ENCODE data around the gene OSBPL6.
"Not testable (repeated sequence)": the region's sequence is repeated elsewhere in the genome, so short reads cannot be mapped to it uniquely, and the experiment has no call there.

The OSBPL6 gene

DNA sequence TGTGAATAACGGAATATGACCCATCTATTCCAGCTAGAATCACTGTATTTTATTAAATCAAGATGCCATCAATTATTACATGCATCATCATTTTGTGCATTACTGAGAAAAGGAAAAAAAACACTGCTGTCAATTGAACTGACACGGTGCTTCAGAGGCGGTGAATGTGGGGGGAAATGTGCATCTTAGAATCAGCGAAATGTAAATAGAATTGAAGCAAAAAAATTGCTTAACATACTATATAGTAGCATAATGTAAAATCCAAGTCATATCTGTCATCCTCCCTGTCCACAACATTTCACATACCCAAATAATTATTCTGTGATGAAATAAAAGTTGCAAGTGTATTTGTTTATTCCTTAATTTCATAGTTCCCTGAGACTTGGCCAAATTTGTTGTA is 172.1 kb downstream of the OSBPL6 start:
- DNase-seq = no peak

DNA sequence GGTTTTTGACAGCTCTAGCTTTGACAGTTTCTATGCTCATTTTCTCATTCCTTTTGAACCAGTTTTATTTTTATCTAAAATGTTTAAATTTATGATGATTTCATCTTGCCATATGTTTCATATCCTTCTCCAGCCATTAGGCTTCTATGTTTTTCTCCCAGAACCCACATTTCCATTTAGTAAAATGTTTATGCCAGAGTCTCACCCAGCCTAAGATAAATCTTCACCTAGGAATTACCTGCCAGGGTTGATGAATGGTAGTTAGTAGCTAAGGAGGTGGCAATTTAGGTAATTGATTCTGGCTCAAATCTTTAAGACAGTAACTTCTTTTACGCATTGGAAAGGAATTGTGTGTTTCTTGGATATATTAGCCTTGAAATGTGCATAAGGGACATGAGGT is 173.0 kb downstream of the OSBPL6 start:
- DNase-seq = no peak

DNA sequence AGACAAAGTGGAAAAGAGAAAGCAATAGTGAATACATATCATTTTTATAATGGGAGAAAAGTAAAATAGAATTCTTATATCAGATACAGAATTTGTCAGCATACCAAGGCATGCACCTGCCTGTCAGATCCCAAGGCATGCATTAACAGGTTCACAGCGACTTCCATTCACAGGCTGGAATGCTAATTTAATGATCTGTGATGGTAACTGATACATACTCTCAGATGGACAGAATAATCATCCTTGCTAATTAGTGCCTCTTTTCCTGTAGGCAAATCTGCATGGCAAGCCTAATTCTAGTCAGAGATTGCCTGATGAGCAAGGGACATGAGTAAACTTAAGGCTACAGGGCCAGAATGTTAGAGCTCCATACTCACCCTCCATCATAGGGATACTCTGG is 180.6 kb downstream of the OSBPL6 start:
- no peak for DNase-seq

DNA sequence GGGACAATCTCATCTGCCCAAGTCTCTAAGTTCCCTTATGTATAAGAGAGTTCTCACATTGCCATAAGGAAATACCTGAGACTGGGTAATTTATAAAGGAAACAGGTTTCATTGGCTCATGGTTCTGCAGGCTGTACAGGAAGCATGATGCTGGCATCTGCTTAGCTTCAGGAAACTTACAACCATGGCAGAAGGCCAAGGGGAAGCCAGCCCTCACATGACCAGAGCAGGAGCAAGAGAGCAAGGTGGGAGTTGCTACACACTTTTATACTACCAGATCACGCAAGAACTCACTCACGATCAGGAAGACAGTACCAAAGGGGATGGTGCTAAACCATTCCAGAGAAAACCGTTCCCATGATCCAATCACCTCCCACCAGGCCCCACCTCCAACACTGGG is 182.7 kb downstream of the OSBPL6 start:
- no peak for DNase-seq

DNA sequence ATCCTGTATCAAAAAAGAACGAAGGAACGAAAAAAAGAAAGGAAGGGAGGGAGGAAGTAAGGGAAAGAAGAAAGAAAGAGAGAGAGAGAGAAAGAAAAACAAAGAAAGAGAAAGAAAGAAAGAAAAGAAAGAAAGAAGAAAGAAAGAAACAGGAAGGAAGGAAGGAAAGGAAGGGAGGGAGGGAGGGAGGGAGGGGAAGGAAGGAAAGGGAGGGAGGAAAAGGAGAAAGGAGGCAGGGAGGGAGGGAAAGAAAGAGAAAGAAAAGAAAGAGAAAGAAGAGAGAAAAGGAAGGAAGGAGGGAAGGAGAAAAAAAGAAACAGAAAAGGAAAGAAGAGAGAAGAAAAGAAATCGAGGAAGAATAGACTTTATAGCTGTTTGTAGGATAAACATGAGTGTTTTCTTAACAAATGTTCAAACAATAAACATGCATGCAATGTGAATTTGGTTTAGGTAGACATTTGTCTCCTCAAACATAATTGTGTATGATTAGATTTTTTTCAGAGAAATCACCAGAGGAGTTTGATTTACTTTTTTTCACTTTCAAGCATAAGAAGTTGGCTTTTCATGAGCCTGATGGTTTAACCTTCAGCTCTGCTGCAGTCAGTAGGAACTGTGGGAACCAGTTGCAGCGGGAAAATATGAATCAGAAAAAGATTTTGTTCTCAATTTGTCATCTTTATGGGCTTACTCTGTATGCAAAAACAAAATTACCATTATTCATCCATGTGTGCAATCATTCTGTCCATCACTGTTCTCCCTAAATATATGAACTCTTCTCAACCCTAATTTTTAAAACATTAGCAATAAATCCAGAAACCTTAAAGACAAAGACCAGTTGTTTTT is 185.1 kb downstream of the OSBPL6 start:
- DNase-seq = no peak

DNA sequence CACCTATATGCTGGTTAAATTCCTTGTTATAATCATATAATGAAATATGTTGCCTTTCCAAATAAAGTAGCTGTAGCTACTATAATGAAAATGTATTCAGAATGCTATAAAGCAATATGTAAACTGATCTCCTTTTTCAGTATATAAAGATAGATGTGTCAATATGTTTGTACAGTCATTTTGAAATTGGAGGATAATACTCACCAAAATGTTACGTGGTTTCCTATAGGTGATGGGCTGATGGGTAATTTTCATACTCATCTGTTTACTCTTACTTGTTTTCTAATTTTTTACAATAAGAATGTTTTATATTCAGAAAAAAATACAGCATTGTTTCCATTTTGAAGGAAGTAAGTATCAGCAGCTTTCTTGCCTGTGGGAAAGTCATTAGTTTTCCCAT is 186.5 kb downstream of the OSBPL6 start:
- no peak for DNase-seq

DNA sequence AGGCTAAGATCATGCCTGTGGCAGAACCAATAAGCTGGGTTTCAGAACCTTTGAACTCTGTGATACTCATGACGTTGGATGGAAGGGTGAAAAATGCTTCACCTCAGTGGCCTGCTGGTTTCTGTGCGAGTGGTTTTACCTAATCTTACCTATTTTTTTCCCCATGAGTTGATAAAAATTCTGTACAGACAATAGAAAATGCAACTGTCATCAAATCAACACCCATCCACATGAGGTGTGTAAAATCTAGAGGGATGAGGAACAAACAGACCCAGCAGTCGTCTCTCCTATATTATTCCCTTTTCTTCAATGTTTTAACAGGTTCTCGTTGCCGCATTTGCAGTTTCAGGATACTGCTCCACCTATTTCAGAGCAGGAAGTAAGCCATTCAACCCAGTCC is 189.4 kb downstream of the OSBPL6 start:
- no peak for DNase-seq

DNA sequence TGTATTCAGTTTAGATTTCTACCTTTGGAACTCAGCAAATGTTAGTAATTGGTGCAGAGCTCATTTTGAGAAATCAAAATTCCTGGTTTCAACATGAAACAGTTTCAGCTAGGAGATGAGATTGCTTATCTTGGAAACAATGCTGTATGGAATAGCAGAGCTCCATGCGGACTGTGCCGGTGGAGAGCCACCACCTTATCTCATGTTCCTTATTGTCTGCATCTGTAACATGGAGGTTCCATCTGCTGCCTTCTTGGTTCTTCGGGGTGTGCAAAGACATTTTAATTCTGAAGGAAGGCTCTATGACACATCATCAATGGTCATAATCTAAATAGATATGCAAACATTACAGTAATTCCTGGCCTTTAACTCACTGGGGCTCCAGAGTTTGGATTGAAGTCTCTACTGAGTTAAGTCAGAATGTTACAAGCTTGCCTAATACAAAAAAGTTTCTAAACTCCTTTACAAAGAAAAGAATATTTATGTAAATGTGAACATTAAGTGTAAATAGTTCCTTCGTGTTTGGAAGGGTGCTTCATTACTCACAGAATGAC is 191.4 kb downstream of the OSBPL6 start:
- DNase-seq = no peak

DNA sequence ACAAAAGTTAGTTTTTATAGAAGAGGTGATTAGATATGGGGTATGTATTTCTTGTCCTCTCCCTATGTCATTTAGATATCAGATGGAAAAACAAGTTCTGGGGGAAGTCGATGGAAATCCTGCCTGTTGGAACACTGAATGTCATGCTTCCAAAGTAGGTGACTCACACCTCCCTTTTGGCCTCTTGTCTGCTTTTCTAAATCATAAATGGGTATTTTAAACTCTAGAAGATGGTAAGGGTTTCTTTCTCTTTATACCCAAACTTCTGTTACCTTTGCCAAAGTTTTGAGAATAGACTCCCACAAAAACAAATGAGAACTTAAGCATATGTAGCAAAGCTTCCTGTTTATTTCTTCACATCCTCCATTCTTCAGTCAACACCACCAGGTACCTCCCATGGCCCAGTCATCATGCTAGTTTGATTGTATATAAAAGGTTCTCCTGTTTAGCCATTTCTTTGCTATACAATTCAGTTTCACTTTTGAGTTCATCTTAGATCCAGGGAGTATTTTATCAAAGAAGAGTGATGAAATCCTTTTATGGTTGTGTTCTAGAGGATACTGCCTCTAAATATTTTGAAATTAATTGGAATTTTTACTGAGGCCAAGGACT is 192.8 kb downstream of the OSBPL6 start:
- DNase-seq = no peak

DNA sequence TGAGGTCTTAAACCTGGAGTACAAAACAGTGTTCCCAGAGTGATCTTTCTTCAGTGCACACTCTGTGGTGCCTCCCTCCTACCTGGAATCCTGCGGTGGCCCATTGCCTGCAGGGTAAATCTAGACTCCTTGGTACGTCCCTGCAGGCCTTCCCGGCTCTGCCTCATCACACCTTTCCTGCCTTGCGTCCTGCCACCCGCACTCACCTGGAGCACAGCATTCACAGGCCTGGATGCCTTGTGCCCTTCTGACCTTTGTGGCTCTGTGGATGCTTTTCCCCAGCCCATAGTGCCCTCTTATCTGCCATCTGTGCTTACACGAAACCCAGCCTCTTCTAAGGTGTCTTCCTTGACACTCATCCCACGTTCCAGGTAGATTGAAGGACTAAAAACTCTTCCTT is 194.0 kb downstream of the OSBPL6 start:
- no peak for DNase-seq

DNA sequence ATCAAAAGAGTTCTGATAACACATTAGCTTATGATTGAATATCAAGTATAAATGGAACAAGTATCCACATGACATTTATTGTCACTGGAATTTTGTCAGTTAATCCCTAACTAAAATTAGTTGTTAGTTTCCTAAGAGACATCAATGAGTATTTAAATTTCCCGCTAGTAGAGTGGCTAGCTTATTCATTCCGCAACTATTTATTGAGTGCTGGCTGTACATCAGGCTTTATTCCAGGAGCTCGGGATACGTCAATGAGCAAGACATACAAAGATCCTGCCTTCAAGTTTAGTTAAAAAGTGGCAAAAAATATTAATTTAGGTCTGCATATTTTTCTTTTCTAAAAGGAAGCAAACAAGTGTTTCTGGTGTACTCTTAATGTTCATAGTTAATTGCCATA is 197.4 kb downstream of the OSBPL6 start:
- no peak for DNase-seq

DNA sequence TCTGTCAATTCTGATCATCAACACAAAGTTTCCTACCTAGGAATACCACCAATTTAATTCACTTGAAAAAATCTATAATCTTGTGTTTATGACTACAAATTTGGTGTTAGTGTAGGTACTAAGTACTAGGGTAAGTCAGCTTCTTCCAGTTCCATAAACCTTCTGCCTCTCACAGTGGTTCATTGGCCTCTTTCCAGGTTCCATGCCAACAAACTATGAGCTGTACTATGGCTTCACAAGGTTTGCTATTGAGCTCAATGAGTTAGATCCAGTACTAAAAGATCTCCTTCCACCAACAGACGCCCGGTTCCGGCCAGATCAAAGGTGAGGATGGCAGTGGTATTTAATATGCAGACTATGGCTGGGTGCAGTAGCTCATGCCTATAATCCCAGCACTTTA is 197.9 kb downstream of the OSBPL6 start:
- no peak for DNase-seq

DNA sequence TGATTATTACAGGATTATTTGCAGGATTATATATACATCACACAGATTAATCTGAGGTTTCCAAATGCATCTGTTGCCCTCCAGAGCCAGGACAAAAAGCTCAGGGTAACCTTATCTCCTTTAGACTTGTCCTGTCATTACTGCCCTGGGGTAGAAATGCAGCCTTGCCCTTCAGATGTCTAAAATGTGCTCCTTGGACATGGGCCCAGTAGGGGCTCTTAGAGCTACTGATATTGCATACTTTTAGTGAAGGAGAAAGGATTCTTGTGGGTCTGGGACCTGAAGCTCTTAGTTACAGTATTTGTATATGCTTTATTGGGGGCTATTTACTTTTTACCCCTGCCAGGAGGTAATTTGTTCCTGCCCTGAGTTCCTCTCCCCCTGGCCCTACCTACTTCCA is 200.5 kb downstream of the OSBPL6 start:
- no peak for DNase-seq

DNA sequence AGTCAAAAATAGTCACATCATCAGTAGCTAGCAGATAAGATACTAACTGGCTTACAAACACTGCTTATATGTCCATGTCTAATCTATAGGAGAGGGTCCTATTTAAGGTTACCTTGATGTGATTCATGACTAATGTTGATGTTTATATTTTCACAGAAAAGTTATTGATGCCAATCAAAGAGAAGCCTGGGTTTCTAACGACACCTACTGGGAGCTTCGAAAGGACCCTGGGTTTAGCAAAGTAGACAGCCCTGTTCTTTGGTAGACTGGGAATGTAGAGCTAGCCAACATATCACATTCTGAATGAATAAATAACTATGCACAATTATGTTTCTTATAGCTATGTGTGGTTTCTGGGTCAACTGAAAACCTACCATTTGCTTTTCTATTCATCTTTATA is 201.0 kb downstream of the OSBPL6 start:
- no peak for DNase-seq

DNA sequence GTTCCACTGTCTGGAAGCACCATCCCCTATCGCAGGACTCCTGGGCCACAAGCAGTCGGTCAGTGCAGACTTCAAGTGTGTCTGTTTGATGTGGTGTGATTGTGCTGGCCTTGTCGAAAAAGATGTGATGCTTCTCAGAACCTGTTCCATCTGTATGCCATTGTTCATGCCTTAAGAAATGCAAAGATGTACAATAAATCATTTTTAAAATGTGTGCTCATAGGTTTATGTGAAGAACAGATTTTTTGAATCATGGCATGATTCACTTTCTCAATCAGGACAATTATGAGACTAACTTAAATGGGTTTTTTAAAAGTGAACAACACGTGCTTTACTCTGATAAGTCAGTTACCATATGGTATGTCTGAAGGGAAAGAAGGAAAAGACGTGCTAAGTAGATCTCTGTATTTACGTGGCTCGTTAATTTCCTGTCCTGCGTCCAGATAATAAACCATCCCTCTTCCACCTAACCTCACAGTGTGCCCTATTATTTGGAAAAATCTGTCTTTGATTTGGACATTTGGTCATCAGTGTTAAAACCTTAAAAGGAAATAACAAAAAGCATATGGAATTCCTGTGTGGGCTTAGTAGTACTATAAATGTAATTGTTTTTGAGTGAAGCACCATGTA is 201.7 kb downstream of the OSBPL6 start:
- DNase-seq = no peak

DNA sequence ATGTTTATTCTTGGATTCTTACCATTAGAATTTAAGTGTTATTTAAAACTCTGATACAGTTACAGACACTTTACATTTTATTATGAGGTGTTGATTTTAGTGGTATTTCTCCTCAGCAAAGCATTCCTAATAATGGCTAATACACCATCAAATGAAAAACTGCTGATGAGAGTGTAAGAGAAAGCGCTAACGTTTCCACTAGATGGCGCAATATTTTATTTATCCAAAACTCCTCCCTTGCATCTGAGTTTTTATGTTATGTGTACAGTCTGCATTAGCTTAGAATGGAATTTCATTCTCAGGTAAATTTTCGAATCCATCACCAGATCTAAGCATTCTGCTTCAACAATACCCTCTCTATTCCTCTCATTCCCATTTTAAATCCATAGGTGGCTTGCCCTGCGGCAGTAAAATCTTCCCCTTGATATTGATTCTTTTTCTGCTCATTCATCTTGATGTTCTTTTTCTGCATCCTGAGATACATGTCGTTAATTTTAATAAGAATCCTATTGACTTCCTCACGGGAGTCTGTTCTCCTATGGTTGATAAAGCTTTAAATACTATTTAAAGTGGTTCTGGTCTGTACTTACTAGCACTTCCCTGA is 202.8 kb downstream of the OSBPL6 start:
- DNase-seq = no peak

DNA sequence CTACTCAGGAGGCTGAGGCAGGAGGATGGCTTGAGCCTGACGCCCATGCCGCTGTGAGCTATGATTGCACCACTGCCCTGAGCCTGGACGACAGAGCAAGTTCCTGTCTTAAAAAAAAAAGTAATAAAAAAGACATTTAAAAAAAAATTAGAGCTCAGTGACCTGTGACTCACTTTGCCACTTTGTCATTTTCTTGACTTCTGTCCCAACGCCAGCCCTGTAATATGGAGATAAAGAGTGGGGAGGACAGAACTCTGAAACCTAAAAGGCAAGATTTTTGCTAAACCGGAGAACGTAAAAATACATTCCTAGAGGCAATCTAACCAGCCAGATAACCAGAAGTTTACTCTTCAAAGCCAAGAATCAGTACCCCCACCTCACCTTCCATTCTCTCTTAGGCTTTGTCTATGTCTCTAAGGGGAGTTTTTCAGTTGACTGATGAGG is 207.7 kb downstream of the OSBPL6 start:
- no peak for DNase-seq

DNA sequence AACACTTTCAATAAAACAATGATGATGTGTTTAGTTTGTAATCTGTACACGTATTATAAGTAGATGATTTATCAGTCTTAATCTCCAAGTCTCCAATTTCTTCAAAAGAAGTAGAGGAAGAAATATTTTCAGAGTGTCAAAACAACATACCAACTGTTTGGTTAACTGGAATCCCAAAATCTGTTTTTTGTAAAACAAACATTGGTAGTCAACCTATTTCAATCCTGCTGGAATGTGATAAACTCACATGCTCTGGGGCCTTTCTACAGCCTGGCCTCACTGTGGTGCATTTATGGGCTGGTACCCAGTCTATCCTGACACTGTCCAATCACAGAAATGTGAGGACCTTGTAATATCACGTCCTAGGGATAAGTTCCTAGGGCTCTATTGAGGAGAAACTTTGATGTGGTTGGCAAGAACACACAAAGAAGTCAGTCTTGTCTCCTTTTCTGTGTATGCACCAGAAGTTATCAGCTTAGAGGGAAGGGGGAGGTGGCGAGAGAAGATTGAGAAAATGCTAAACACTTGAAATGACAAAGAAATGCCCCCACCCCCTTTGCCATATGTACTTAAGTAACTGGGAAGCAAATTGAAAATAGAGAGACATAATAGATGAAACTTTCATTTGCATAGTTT is 209.5 kb downstream of the OSBPL6 start:
- DNase-seq = no peak

DNA sequence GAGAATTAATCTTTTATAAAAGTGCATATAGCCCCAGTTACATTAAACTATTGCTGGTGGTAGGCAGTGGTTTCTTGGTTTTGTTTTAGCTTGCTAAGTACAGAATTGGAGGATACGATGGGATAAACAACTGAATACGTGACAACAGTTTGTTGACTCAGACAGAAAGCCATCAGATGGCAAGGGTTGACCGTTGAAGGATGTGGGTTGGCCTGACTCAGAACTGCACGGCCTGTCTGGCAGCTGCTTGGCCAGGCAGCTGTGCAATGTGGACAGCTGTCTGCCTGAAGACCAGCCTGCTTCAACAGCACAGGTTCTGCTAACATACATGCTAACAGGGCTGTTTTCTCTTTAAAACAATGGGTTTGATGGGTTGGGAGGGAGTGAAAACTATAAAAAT is 210.1 kb downstream of the OSBPL6 start:
- no peak for DNase-seq

DNA sequence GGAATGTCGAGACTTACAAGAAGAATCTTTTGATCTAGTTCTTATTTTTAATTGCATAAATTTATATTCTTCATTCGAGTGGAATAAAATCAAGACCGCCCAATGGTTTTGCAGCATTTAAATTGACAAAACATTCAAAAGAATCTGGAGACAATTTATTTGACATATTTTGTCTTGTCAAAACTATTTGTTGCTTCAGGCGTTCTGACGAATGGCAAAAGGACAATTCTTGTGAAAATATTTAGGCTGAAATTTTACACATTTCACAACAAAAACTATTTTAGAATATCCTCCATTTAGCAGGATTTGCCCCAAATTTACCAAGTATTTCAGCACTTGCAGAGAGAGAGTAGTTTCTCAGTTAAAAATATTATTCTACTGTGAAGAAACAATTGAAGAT is 214.9 kb downstream of the OSBPL6 start:
- no peak for DNase-seq

DNA sequence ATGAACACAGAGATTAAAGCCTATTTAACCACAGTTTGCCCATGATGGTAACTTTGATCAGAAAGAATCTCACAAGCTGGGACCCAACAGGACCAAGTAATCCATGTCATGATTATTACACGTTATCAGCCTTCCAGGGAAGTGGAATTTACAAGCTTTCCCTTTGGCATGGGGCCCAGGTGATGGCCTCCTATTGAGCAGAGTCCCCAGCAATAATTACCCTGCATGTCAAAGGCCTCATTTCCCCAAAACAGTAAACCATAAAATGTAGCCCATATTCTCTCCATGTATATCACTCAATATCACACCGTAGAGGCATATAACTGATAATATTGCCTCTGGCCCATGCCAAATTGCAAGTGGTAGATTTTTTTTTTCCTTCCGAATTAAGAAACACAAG is 217.7 kb downstream of the OSBPL6 start:
- DNase-seq = no peak

DNA sequence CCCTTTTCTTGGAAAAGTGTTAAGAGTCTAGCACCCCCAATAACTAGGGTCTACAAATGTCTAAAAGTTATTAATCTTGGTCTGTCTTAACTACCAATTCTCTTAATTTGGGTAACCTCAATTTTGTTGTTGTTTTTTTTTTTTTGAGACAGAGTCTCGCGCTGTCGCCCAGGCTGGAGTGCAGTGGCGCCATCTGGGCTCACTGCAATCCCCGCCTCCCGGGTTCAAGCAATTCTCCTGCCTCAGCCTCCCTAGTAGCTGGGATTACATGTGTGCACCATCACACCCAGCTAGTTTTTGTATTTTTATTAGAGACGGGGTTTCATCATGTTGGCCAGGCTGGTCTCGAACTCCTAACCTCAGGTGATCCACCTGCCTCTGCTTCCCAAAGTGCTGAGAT is 218.1 kb downstream of the OSBPL6 start:
- not testable (repeated sequence) for DNase-seq

Data from stimulated activated CD4-positive, alpha-beta T cell treated with anti-CD3 and anti-CD28 coated beads, Interleukin-12 subunit alpha, Interleukin-12 subunit beta, amount 100 ng/mL, for 4 hours (primary cell).